Fibroblast of lung (primary cell): ENCODE measurements around the gene MSANTD3. TPM values are rescaled to one million over a fixed set of nuclear protein-coding genes. Genes with fewer than 3 reads are reported as not detected.
"Not testable (repeated sequence)": the region's sequence is repeated elsewhere in the genome, so short reads cannot be mapped to it uniquely, and the experiment has no call there.

Experiments
- DNase-seq, 2 donors: peaks; one replicate each; pipeline versions ENCODE4 v3.0.0 to v3.0.0-alpha.2; 2010; ENCODE audit warnings: low read depth in 2 of 2
- H2AFZ ChIP-seq: 2 replicates; pipeline ENCODE4 v1.5.1; 2012; ENCODE audit warnings: low read length, control low read depth, inconsistent platforms
- H3K27ac ChIP-seq: 2 replicates; pipeline ENCODE4 v1.5.1; 2011; ENCODE audit warnings: low read length, control low read depth; ENCODE audit not compliant: insufficient read depth
- H3K27me3 ChIP-seq: 2 replicates; pipeline ENCODE4 v1.5.1; 2011; ENCODE audit warnings: mild to moderate bottlenecking, low read length; ENCODE audit not compliant: control insufficient read depth, insufficient read depth
- H3K36me3 ChIP-seq: 2 replicates; pipeline ENCODE4 v1.5.1; 2011; ENCODE audit warnings: low read length; ENCODE audit not compliant: control insufficient read depth, insufficient read depth
- H3K4me1 ChIP-seq: 2 replicates; pipeline ENCODE4 v1.5.1; 2011; ENCODE audit warnings: low read length; ENCODE audit not compliant: control insufficient read depth, insufficient read depth; ENCODE audit errors: extremely low read depth
- H3K4me2 ChIP-seq: 2 replicates; pipeline ENCODE4 v1.5.1; 2011; ENCODE audit warnings: low read length, control low read depth; ENCODE audit not compliant: insufficient read depth; ENCODE audit errors: extremely low read depth
- H3K4me3 ChIP-seq, 4 experiments: fragments of 200-600 bp in 1 of 4; sonication (generic) in 1 of 4; replicated peaks in 1 of 4; 2 replicates each; pipeline ENCODE4 v1.5.1; 2011 to 2016; ENCODE audit warnings: low read length in 4 of 4, low read depth in 3 of 4, mild to moderate bottlenecking in 3 of 4, control low read depth in 2 of 4, inconsistent platforms in 1 of 4, mixed read lengths in 1 of 4; ENCODE audit not compliant: insufficient read depth in 1 of 4; ENCODE audit errors: control extremely low read depth in 1 of 4
- H3K79me2 ChIP-seq: 2 replicates; pipeline ENCODE4 v1.5.1; 2012; ENCODE audit warnings: mild to moderate bottlenecking, low read length, inconsistent platforms; ENCODE audit not compliant: control insufficient read depth, insufficient read depth
- H3K9ac ChIP-seq: 2 replicates; pipeline ENCODE4 v1.5.1; 2011; ENCODE audit warnings: mild to moderate bottlenecking, low read length, control low read depth; ENCODE audit not compliant: insufficient read depth
- H3K9me3 ChIP-seq: 2 replicates; pipeline ENCODE4 v1.5.1; 2012; ENCODE audit warnings: low read depth, low read length; ENCODE audit not compliant: control insufficient read depth, insufficient read depth
- H4K20me1 ChIP-seq: 2 replicates; pipeline ENCODE4 v1.5.1; 2011; ENCODE audit warnings: low read length; ENCODE audit not compliant: control insufficient read depth, insufficient read depth; ENCODE audit errors: extremely low read depth
- EZH2 ChIP-seq: IDR thresholded peaks from 2 replicates; pipeline ENCODE4 v1.5.1; 2012; ENCODE audit warnings: low read length, control low read depth, mild to moderate bottlenecking; ENCODE audit errors: missing control alignments
- polyA minus RNA-seq: library from RNA; depleted of rRNA, polyadenylated mRNA; stranded (reverse); fragments of >200 nt; gene quantifications from 2 replicates; pipeline ENCODE4 v1.2.3, GENCODE V29; 2011; ENCODE audit warnings: low replicate concordance
- polyA plus RNA-seq, 2 donors: library from polyadenylated mRNA; depleted of rRNA in 1 of 2; stranded (reverse) in 1 of 2; unstranded in 1 of 2; fragments of >200 nt; gene quantifications; 2 replicates each; pipeline ENCODE4 v1.2.1, GENCODE V29; 2011 to 2012; ENCODE audit warnings: missing spikeins in 1 of 2
- total RNA-seq: library from RNA; depleted of rRNA; stranded (reverse); fragments of >200 nt; gene quantifications from 2 replicates; pipeline ENCODE4 v1.2.1, GENCODE V29; 2014
- TF ChIP-seq, protein P1 (sequence below), 2 donors: IDR thresholded peaks in 1 of 2; conservative IDR thresholded peaks in 1 of 2; 1 replicate in 1 of 2; 2 replicates in 1 of 2; pipeline ENCODE4 v1.5.1; 2011 to 2012; ENCODE audit warnings: low read length in 2 of 2, control low read depth in 1 of 2, inconsistent platforms in 1 of 2, low read depth in 1 of 2, mild to moderate bottlenecking in 1 of 2

MSANTD3 gene, protein sequence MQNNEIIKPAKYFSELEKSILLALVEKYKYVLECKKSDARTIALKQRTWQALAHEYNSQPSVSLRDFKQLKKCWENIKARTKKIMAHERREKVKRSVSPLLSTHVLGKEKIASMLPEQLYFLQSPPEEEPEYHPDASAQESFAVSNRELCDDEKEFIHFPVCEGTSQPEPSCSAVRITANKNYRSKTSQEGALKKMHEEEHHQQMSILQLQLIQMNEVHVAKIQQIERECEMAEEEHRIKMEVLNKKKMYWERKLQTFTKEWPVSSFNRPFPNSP
- 59.6 and 63.9 TPM in 2 replicates for total RNA-seq
- 54.2 and 85.1 TPM in 2 replicates for polyA plus RNA-seq
- polyA plus RNA-seq (2012): 45.5 and 63.3 TPM in 2 replicates
- polyA minus RNA-seq: 3.3 and 9.4 TPM in 2 replicates

DNA sequence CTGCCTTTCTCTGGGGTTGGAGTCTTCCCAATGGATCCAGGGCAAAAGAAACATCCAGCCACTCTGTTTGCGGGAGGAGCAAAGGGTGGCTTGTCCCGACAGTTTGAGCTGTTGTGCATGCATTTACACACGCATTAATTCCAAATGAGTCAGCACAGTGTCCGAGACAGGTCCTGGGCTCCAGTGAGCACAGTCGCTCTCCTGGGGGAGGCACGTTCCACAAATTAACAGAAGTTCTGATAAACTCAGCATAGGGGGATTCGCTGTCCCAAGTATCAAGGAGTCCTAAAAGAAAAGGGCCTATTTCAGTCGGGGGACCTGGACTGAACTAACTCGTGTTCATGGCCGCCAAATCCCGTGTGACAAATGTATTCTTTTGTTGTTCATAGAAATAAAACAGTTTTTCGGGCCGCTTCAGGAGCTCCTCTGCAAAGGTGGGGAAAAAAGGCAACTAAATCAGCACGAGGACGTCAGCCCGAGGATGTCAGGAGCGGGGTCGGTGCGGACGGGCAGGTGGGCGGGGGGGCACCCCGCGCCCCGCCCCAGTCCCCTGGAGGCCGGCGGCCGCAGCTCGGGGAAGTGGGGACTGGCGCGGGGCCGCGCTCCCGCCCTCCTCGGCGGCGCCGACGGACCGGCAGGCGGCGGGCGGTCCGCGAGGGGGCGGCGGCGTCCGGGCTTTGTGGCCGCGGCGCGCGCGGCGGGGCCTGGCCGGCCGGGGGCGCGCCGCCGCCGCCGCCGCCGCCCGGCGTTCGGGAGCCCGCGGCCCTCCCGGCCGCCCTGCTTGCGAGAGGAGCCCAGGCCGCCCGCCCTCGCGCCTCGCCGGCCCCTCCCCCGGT, at the start of gene MSANTD3:
Gene MSANTD3, plus strand, starts transcription at position 614 of the 836 bp plus-strand sequence. CDS start 14,796 bp downstream, outside the sequence.
- H3K4me3 ChIP-seq: peak within 1 kb of the TSS; percentile 74 to 89 (median 81)

DNA sequence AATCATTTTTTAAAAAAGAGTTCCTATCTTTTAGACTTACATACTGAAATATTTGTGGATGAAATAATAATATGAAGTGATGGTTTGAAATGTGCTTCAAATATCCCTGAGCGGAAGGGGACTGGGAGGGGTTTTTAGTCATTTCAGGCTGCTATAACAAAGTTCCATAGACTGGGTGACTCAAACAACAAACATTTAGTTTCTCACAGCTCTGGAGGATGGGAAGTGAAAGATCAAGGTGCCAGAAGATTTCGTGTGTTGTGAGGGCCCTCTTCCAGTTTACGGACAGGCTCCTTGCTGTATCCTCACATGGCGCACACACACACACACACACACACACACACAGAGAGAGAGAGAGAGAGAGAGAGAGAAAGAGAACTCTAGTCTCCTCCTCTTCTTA, 47.1 kb upstream of the MSANTD3 start:
- Histone ChIP-seq H3K9me3 (no peaks in the 10 kb centered on the region), H3K4me1 (peaks cover 2% of the 10 kb centered on the region), H3K4me2 (peak overlapping the region; percentile 5), H3K27me3 (no peaks in the 10 kb centered on the region), H4K20me1 (no peaks in the 10 kb centered on the region), H3K36me3 (no peaks in the 10 kb centered on the region), H3K4me3 (no peak overlapping the region), H3K27ac (peak overlapping the region; percentile 38), H2AFZ (peak overlapping the region; percentile 69), H3K79me2 (no peaks in the 10 kb centered on the region), H3K9ac (no peak overlapping the region)
- TF ChIP-seq, protein P1, sequence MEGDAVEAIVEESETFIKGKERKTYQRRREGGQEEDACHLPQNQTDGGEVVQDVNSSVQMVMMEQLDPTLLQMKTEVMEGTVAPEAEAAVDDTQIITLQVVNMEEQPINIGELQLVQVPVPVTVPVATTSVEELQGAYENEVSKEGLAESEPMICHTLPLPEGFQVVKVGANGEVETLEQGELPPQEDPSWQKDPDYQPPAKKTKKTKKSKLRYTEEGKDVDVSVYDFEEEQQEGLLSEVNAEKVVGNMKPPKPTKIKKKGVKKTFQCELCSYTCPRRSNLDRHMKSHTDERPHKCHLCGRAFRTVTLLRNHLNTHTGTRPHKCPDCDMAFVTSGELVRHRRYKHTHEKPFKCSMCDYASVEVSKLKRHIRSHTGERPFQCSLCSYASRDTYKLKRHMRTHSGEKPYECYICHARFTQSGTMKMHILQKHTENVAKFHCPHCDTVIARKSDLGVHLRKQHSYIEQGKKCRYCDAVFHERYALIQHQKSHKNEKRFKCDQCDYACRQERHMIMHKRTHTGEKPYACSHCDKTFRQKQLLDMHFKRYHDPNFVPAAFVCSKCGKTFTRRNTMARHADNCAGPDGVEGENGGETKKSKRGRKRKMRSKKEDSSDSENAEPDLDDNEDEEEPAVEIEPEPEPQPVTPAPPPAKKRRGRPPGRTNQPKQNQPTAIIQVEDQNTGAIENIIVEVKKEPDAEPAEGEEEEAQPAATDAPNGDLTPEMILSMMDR (conservative IDR thresholded peaks at IDR 0.05 in 1 of 2, IDR thresholded peaks at IDR 0.05 in 1 of 2; ENCODE audit: low read depth in 1 of 2, low read length in 2 of 2): no peak
- TF ChIP-seq EZH2: no peak
- peak; percentile 67 to 92 for DNase-seq

More for the DNA sequence above, at the start of gene MSANTD3:
- H3K36me3 ChIP-seq: no peaks in the 10 kb centered on the region
- peaks cover 23% of the 10 kb centered on the region for H3K4me1 ChIP-seq
- H3K9ac ChIP-seq: peak within 1 kb of the TSS; percentile 96
- H3K9me3 ChIP-seq: no peaks in the 10 kb centered on the region
- peak within 1 kb of the TSS; percentile 30 for H2AFZ ChIP-seq
- peak within 1 kb of the TSS; percentile 94 for H3K27ac ChIP-seq
- TF ChIP-seq, protein P1 (conservative IDR thresholded peaks at IDR 0.05 in 1 of 2, IDR thresholded peaks at IDR 0.05 in 1 of 2; ENCODE audit: low read depth in 1 of 2, low read length in 2 of 2): peak in 1 of 2 donors; percentile 24
- no peak for TF ChIP-seq EZH2
- H4K20me1 ChIP-seq: no peaks in the 10 kb centered on the region
- peak; percentile 61 to 79 for DNase-seq
- H3K4me2 ChIP-seq: peak within 1 kb of the TSS; percentile 94
- no peaks in the 10 kb centered on the region for H3K27me3 ChIP-seq
- H3K79me2 ChIP-seq: peaks cover 37% of the 10 kb centered on the region

DNA sequence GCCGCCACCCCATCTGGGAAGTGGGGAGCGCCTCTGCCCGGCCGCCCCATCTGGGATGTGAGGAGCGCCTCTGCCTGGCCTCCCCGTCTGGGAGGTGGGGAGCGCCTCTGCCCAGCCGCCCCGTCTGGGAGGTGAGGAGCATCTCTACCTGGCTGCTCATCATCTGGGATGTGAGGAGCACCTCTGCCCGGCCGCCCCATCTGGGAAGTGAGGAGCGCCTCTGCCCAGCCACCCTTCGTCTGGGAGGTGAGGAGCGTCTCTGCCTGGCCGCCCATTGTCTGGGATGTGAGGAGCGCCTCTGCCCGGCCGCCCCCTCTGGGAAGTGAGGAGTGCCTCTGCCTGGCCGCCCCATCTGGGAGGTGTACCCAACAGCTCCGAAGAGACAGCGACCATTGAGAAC, 34.0 kb upstream of the MSANTD3 start:
- H3K36me3 ChIP-seq, H3K9me3 ChIP-seq: not testable (repeated sequence)

More for the DNA sequence above, 34.0 kb upstream of the MSANTD3 start:
- not testable (repeated sequence) for H3K79me2 ChIP-seq, H3K4me3 ChIP-seq, H3K4me2 ChIP-seq, H2AFZ ChIP-seq, H3K27me3 ChIP-seq, H3K27ac ChIP-seq, DNase-seq, H3K4me1 ChIP-seq, H4K20me1 ChIP-seq, H3K9ac ChIP-seq
